HepG2 (cell line): ENCODE data around the gene VAMP2. TPM values are rescaled to one million over a fixed set of nuclear protein-coding genes. Genes with fewer than 3 reads are reported as not detected.

Experiments
- ATAC-seq: fragments of 200-7000 bp; cut with Tn5 transposase; 3 replicates; pipeline ENCODE4 v1.9.1; 2020; ENCODE audit warnings: mild to moderate bottlenecking, moderate library complexity
- BruUV-seq: library from RNA; stranded (reverse); fragments of 400-500 nt; replicated peaks from 2 replicates; lab custom pipeline; 2021; lab: Mats Ljungman, UMichigan
- CTCF ChIA-PET: fragments of 300-600 bp; formaldehyde crosslinking; extraction: SDS; loops from one replicate; lab custom pipeline; 2021; ENCODE audit warnings: low total read pairs, inconsistent platforms, low intra/inter-chr PET ratio; lab: Yijun Ruan, JAX
- POLR2A ChIA-PET: fragments of 350-600 bp; sonication (Branson Sonifier 250); formaldehyde crosslinking; loops from one replicate; lab custom pipeline; 2020; ENCODE audit warnings: antibody characterized with exemption, inconsistent platforms; lab: Yijun Ruan, JAX
- DNase-seq: peaks from one replicate; pipeline ENCODE4 v3.0.0-alpha.2; 2015; ENCODE audit warnings: low spot score
- FAIRE-seq: peaks from 3 replicates; lab custom pipeline; 2011; peaks lifted over from hg19 to GRCh38; lab: Jason Lieb, UNC
- H2AFZ ChIP-seq: one replicate; pipeline ENCODE4 v1.6.1; 2011; ENCODE audit warnings: low read length, inconsistent platforms
- H3K27ac ChIP-seq: fragments of 300-600 bp; 3 replicates; pipeline ENCODE4 v1.8.0; 2011; ENCODE audit warnings: mixed run types, mild to moderate bottlenecking, mixed read lengths, low read length, inconsistent platforms; ENCODE audit not compliant: insufficient read depth; ENCODE audit errors: extremely low read length
- H3K27me3 ChIP-seq, 2 experiments: fragments of 200-600 bp in 1 of 2; 2 replicates in 1 of 2; 3 replicates in 1 of 2; pipeline versions ENCODE4 v1.6.0 to v1.8.0; 2011; ENCODE audit warnings: low read length in 2 of 2, mild to moderate bottlenecking in 2 of 2, moderate library complexity in 2 of 2, inconsistent platforms in 1 of 2; ENCODE audit not compliant: insufficient read depth in 2 of 2, control insufficient read depth in 1 of 2
- H3K36me3 ChIP-seq, 2 experiments: fragments of 200-600 bp in 1 of 2; replicated peaks in 1 of 2; 2 replicates in 1 of 2; 3 replicates in 1 of 2; pipeline versions ENCODE4 v1.5.1 to v1.8.0; 2011; ENCODE audit warnings: low read length in 2 of 2, inconsistent platforms in 1 of 2; ENCODE audit not compliant: insufficient read depth in 2 of 2, control insufficient read depth in 1 of 2
- H3K4me1 ChIP-seq: 2 replicates; pipeline ENCODE4 v1.5.1; 2012; ENCODE audit warnings: low read length, inconsistent platforms; ENCODE audit not compliant: insufficient read depth
- H3K4me2 ChIP-seq: 2 replicates; pipeline ENCODE4 v1.6.0; 2011; ENCODE audit warnings: low read depth, low read length, inconsistent platforms
- H3K4me3 ChIP-seq, 3 experiments: fragments of 200-600 bp in 1 of 3; sonication (generic), shearing (Covaris generic) in 1 of 3; replicated peaks in 1 of 3; 2 replicates each; pipeline ENCODE4 v1.5.1; 2011 to 2016; ENCODE audit warnings: low read length in 3 of 3, inconsistent platforms in 2 of 3, low read depth in 2 of 3, mild to moderate bottlenecking in 2 of 3, control low read depth in 1 of 3, mixed read lengths in 1 of 3; ENCODE audit not compliant: insufficient read depth in 1 of 3
- H3K79me2 ChIP-seq: one replicate; pipeline ENCODE4 v1.6.1; 2011; ENCODE audit warnings: low read length, inconsistent platforms; ENCODE audit not compliant: insufficient read depth
- H3K9ac ChIP-seq: 2 replicates; pipeline ENCODE4 v1.6.0; 2011; ENCODE audit warnings: mild to moderate bottlenecking, low read depth, low read length, inconsistent platforms; ENCODE audit not compliant: insufficient read depth
- H3K9me3 ChIP-seq: 2 replicates; pipeline ENCODE4 v1.5.1; 2012; ENCODE audit warnings: mild to moderate bottlenecking, low read length
- H4K20me1 ChIP-seq: 2 replicates; pipeline ENCODE4 v1.6.0; 2011; ENCODE audit warnings: inconsistent platforms, mild to moderate bottlenecking, low read length, moderate library complexity; ENCODE audit not compliant: insufficient read depth
- EZH2 ChIP-seq: conservative IDR thresholded peaks from 2 replicates; pipeline ENCODE4 v1.6.1; 2012; ENCODE audit warnings: mild to moderate bottlenecking, low read depth, low read length, moderate library complexity
- SSRP1 ChIP-seq: IDR thresholded peaks from 2 replicates; pipeline ENCODE4 v1.6.1; 2016; ENCODE audit warnings: control low read depth
- ZNF687 ChIP-seq: sonication (generic); formaldehyde crosslinking; IDR thresholded peaks from 2 replicates; pipeline ENCODE4 v1.5.1; 2020; ENCODE audit warnings: mild to moderate bottlenecking, missing genetic modification reagents, moderate library complexity
- WGBS: methylation state at CpG from one replicate; pipeline ENCODE4 v1.1.6; 2017; ENCODE audit warnings: low lambda C conversion rate; 5-methylcytosine and 5-hydroxymethylcytosine counted together
- in situ Hi-C: cut with HindIII; loops from 2 replicates; pipeline ENCODE4 v1.10.0; 2017; ENCODE audit warnings: low pct_unique_long_range_greater_than_20kb; ENCODE audit not compliant: extremely low pct_ligation_motif_present
- intact Hi-C: fragments of 100-400 bp; cut with micrococcal nuclease; formaldehyde crosslinking; loops from one replicate; pipeline ENCODE4 v1.10.0; 2022; ENCODE audit not compliant: unreplicated experiment
- polyA plus RNA-seq, 8 experiments: library from polyadenylated mRNA; depleted of rRNA in 3 of 8; stranded (reverse) in 7 of 8; unstranded in 1 of 8; fragments of >200 nt; fragmentation: Illumina TruSeq in 4 of 8; extraction: Trizol in 4 of 8; gene quantifications; 2 replicates each; pipeline versions ENCODE4 v1.2.1 to v1.2.3, GENCODE V29; 2011 to 2016; ENCODE audit warnings: low read depth in 4 of 8, missing spikeins in 1 of 8, mixed read lengths in 1 of 8; ENCODE audit not compliant: insufficient read depth in 1 of 8
- total RNA-seq, 5 experiments: library from RNA; depleted of rRNA; stranded (reverse); fragments of >200 nt; fragmentation: Illumina TruSeq; extraction: Trizol; gene quantifications; 2 replicates each; pipeline ENCODE4 v1.2.3, GENCODE V29; 2016; ENCODE audit warnings: low read depth in 1 of 5

The VAMP2 gene
- total and polyA plus RNA-seq, 2 of the 13 experiments (the other 11 are each of a cell fraction or from before 2014, with no cell fraction given) = 3.9 to 17.2 TPM

- peak; percentile 55 for TF ChIP-seq ZNF687 (CRISPR knock-in tag)
These were observed 39.6 kb downstream of the VAMP2 start (continued) for GRCh38 chr17:8122924-8123694.

- no peak for TF ChIP-seq SSRP1
- TF ChIP-seq EZH2 = peak; percentile 77
- FAIRE-seq (no peak), DNase-seq (no peak), ATAC-seq (no peak)
- peaks cover 5 to 41% of the 10 kb centered on the region in 2 experiments for H3K27me3 ChIP-seq
- H3K4me1 ChIP-seq = peaks cover 65% of the 10 kb centered on the region
- peak overlapping the region; percentile 100 for H3K4me2 ChIP-seq
- peak overlapping the region; percentile 48 to 95 (median 68) for H3K4me3 ChIP-seq
- ChIA-PET POLR2A (interaction anchor here (0.7 to 5.1 kb wide), 5 partner anchors 31 to 126 kb away, joined by 3 to 35 read pairs (median 4); partner anchors contain the start of genes AURKB and CTC1), CTCF (interaction anchor here (1.4 kb wide), 1 partner anchor 36 kb away, joined by 4 read pairs; no protein-coding TSS in a partner anchor)
- H3K9ac ChIP-seq = peak overlapping the region; percentile 13; the same call in 1 of the 2 replicates
- H3K9me3 ChIP-seq = no peaks in the 10 kb centered on the region
- in situ Hi-C loops = loop anchor here (5.0 to 10.0 kb wide), 3 partner anchors 35 to 180 kb away; no protein-coding TSS in a partner anchor
- intact Hi-C loops = no loop called here
- peaks cover 13% of the 10 kb centered on the region; the same call in 1 of the 2 replicates for H4K20me1 ChIP-seq
- no peak overlapping the region for H2AFZ ChIP-seq
- H3K27ac ChIP-seq = no peak overlapping the region
- BruUV-seq = no TSS peak
- WGBS = 2% methylated on average over 22 of the region's 29 CpGs
- no peaks in the 10 kb centered on the region for H3K36me3 ChIP-seq
- H3K79me2 ChIP-seq = no peaks in the 10 kb centered on the region
These were observed 40.3 kb downstream of the VAMP2 start for GRCh38 chr17:8122422-8122923.
